HEK293 (cell line): ENCODE measurements around the gene CHEK1.

ENCODE experiments used
- HOXD13 ChIP-seq: sonication (generic); formaldehyde crosslinking; IDR thresholded peaks from 2 replicates; pipeline ENCODE4 v1.8.0; 2022; ENCODE audit warnings: missing genetic modification reagents, borderline replicate concordance
- KLF16 ChIP-seq: fragments of 450-650 bp; formaldehyde crosslinking; IDR thresholded peaks from 2 replicates; pipeline ENCODE4 v1.5.1; 2017; ENCODE audit warnings: missing biosample characterization, missing genetic modification characterization
- OVOL3 ChIP-seq: fragments of 450-650 bp; formaldehyde crosslinking; IDR thresholded peaks from 2 replicates; pipeline ENCODE4 v1.5.1; 2016; ENCODE audit warnings: missing biosample characterization, missing genetic modification characterization
- RBAK ChIP-seq: fragments of 450-650 bp; formaldehyde crosslinking; IDR thresholded peaks from 2 replicates; pipeline ENCODE4 v1.5.1; 2016; ENCODE audit warnings: missing biosample characterization, missing genetic modification characterization
- REPIN1 ChIP-seq: fragments of 450-650 bp; formaldehyde crosslinking; IDR thresholded peaks from 2 replicates; pipeline ENCODE4 v1.5.1; 2017; ENCODE audit warnings: missing biosample characterization, missing genetic modification characterization, low read depth
- REST ChIP-seq: fragments of 450-650 bp; formaldehyde crosslinking; IDR thresholded peaks from 2 replicates; pipeline ENCODE4 v1.5.1; 2016; ENCODE audit warnings: missing biosample characterization, missing genetic modification characterization
- ZBTB20 ChIP-seq: fragments of 450-650 bp; formaldehyde crosslinking; IDR thresholded peaks from 2 replicates; pipeline ENCODE4 v1.5.1; 2016; ENCODE audit warnings: missing biosample characterization, missing genetic modification characterization
- ZBTB21 ChIP-seq: fragments of 450-650 bp; formaldehyde crosslinking; IDR thresholded peaks from 2 replicates; pipeline ENCODE4 v1.5.1; 2017; ENCODE audit warnings: missing biosample characterization, missing genetic modification characterization
- ZBTB44 ChIP-seq: fragments of 450-650 bp; IDR thresholded peaks from 2 replicates; pipeline ENCODE4 v1.5.1; 2018; ENCODE audit warnings: missing biosample characterization, mild to moderate bottlenecking, missing genetic modification characterization
- ZBTB48 ChIP-seq: fragments of 450-650 bp; formaldehyde crosslinking; IDR thresholded peaks from 2 replicates; pipeline ENCODE4 v1.5.1; 2016; ENCODE audit warnings: missing biosample characterization, missing genetic modification characterization
- ZNF146 ChIP-seq: fragments of 450-650 bp; formaldehyde crosslinking; IDR thresholded peaks from 2 replicates; pipeline ENCODE4 v1.5.1; 2016; ENCODE audit warnings: missing biosample characterization, missing genetic modification characterization
- ZNF24 ChIP-seq: fragments of 450-650 bp; formaldehyde crosslinking; IDR thresholded peaks from 2 replicates; pipeline ENCODE4 v1.5.1; 2016; ENCODE audit warnings: missing biosample characterization, missing genetic modification characterization
- ZNF266 ChIP-seq: fragments of 450-650 bp; formaldehyde crosslinking; IDR thresholded peaks from 2 replicates; pipeline ENCODE4 v1.5.1; 2016; ENCODE audit warnings: missing biosample characterization, missing genetic modification characterization, low read depth
- ZNF280C ChIP-seq: fragments of 450-650 bp; formaldehyde crosslinking; IDR thresholded peaks from 2 replicates; pipeline ENCODE4 v1.5.1; 2016; ENCODE audit warnings: missing biosample characterization, missing genetic modification characterization
- ZNF341 ChIP-seq: fragments of 450-650 bp; formaldehyde crosslinking; IDR thresholded peaks from 2 replicates; pipeline ENCODE4; 2016; ENCODE audit warnings: low read depth, missing biosample characterization, missing genetic modification characterization
- ZNF398 ChIP-seq: fragments of 450-650 bp; formaldehyde crosslinking; IDR thresholded peaks from 2 replicates; pipeline ENCODE4 v1.5.1; 2017; ENCODE audit warnings: missing biosample characterization, missing genetic modification characterization
- ZNF416 ChIP-seq: fragments of 450-650 bp; formaldehyde crosslinking; IDR thresholded peaks from 2 replicates; pipeline ENCODE4 v1.5.1; 2016; ENCODE audit warnings: missing biosample characterization, missing genetic modification characterization
- ZNF423 ChIP-seq: fragments of 450-650 bp; formaldehyde crosslinking; IDR thresholded peaks from 2 replicates; pipeline ENCODE4 v1.5.1; 2016; ENCODE audit warnings: missing biosample characterization, missing genetic modification characterization
- ZNF473 ChIP-seq: fragments of 450-650 bp; formaldehyde crosslinking; IDR thresholded peaks from 2 replicates; pipeline ENCODE4 v1.5.1; 2017; ENCODE audit warnings: missing biosample characterization, missing genetic modification characterization
- ZNF555 ChIP-seq: fragments of 450-650 bp; formaldehyde crosslinking; conservative IDR thresholded peaks from 2 replicates; pipeline ENCODE4 v1.5.1; 2017; ENCODE audit warnings: missing biosample characterization, mild to moderate bottlenecking, missing genetic modification characterization, inconsistent platforms
- ZNF558 ChIP-seq: fragments of 450-650 bp; formaldehyde crosslinking; IDR thresholded peaks from 2 replicates; pipeline ENCODE4 v1.5.1; 2016; ENCODE audit warnings: missing biosample characterization, missing genetic modification characterization
- ZNF560 ChIP-seq: fragments of 450-650 bp; formaldehyde crosslinking; IDR thresholded peaks from 2 replicates; pipeline ENCODE4 v1.5.1; 2017; ENCODE audit warnings: missing biosample characterization, missing genetic modification characterization, borderline replicate concordance
- ZNF596 ChIP-seq: fragments of 450-650 bp; IDR thresholded peaks from 2 replicates; pipeline ENCODE4 v1.5.0; 2018; ENCODE audit warnings: missing biosample characterization, mild to moderate bottlenecking, missing genetic modification characterization, moderate library complexity
- ZNF76 ChIP-seq: fragments of 450-650 bp; formaldehyde crosslinking; IDR thresholded peaks from 2 replicates; pipeline ENCODE4; 2016; ENCODE audit warnings: low read depth, missing biosample characterization, missing genetic modification characterization, borderline replicate concordance
- ZNF830 ChIP-seq: fragments of 450-650 bp; IDR thresholded peaks from 2 replicates; pipeline ENCODE4 v1.5.0; 2018; ENCODE audit warnings: missing biosample characterization, missing genetic modification characterization, low read depth, mild to moderate bottlenecking, moderate library complexity
- ZSCAN16 ChIP-seq: fragments of 450-650 bp; formaldehyde crosslinking; IDR thresholded peaks from 2 replicates; pipeline ENCODE4 v1.5.1; 2016; ENCODE audit warnings: missing biosample characterization, missing genetic modification characterization
- ZSCAN18 ChIP-seq: fragments of 450-650 bp; formaldehyde crosslinking; IDR thresholded peaks from 2 replicates; pipeline ENCODE4 v1.5.1; 2016; ENCODE audit warnings: missing biosample characterization, missing genetic modification characterization
- ZSCAN5A ChIP-seq: fragments of 450-650 bp; formaldehyde crosslinking; IDR thresholded peaks from 2 replicates; pipeline ENCODE4 v1.5.1; 2016; ENCODE audit warnings: missing biosample characterization, missing genetic modification characterization

CHEK1 gene

GRCh38 chr11:125592305-125593113, 32.5 kb upstream of the CHEK1 start, which contains the start of gene STT3A (continued):
- TF ChIP-seq ZNF555 (tag by site-specific recombination) (no peak), ZNF398 (tag by site-specific recombination) (no peak), ZNF280C (tag by site-specific recombination) (no peak), ZNF473 (tag by site-specific recombination) (no peak), ZNF76 (tag by site-specific recombination) (no peak), OVOL3 (tag by site-specific recombination) (no peak), ZBTB44 (tag by site-specific recombination) (no peak), REPIN1 (tag by site-specific recombination) (no peak), ZBTB20 (tag by site-specific recombination) (no peak; the same call in 1 of the 2 replicates), ZNF830 (tag by site-specific recombination) (no peak), ZNF146 (tag by site-specific recombination) (no peak), ZNF24 (tag by site-specific recombination) (peak; percentile 63; the same call in 1 of the 2 replicates), ZNF266 (tag by site-specific recombination) (no peak), ZNF560 (tag by site-specific recombination) (no peak), ZSCAN5A (tag by site-specific recombination) (no peak), ZNF341 (tag by site-specific recombination) (no peak), ZNF416 (no peak), HOXD13 (CRISPR knock-in tag) (no peak), ZNF558 (tag by site-specific recombination) (no peak), ZNF423 (tag by site-specific recombination) (no peak), ZBTB48 (tag by site-specific recombination) (no peak; the same call in 1 of the 2 replicates), ZSCAN16 (tag by site-specific recombination) (no peak), ZBTB21 (tag by site-specific recombination) (peak; percentile 61), KLF16 (tag by site-specific recombination) (peak; percentile 91), ZSCAN18 (tag by site-specific recombination) (no peak), RBAK (tag by site-specific recombination) (no peak), REST (peak; percentile 30; the same call in 1 of the 2 replicates), ZNF596 (tag by site-specific recombination) (no peak)
